Measurements from ENCODE around the gene SOX15. TPM values are rescaled to one million over a fixed set of nuclear protein-coding genes. Genes with fewer than 3 reads are reported as not detected.

SOX15 gene
- total and polyA plus RNA-seq, 2 of the 13 experiments (the other 11 are each of a cell fraction or from before 2014, with no cell fraction given) = 0.07 to 0.18 TPM

GRCh38 chr17:7579001-7579833 lies 10.7 kb downstream of the SOX15 start, which contains the start of gene CD68 (continued):
- TF ChIP-seq ZBTB40 (IDR thresholded peaks at IDR 0.05) (no peak), ZBTB40 (CRISPR knock-in tag; IDR thresholded peaks at IDR 0.05) (peak; percentile 77; the same call in 1 of the 2 replicates), ZNF574 (CRISPR knock-in tag; IDR thresholded peaks at IDR 0.05) (peak; percentile 77), ZNF580 (CRISPR knock-in tag; IDR thresholded peaks at IDR 0.05; ENCODE audit: borderline replicate concordance, low read depth) (no peak), ZNF616 (CRISPR knock-in tag; IDR thresholded peaks at IDR 0.05; ENCODE audit: low read depth) (0 out of 2 replicates have a peak, but pooled peaks have one; percentile 25), ZNF143 (CRISPR knock-in tag; IDR thresholded peaks at IDR 0.05) (peak; percentile 52), MXD1 (CRISPR knock-in tag; IDR thresholded peaks at IDR 0.05) (no peak; the same call in 1 of the 2 replicates), ZNF850 (CRISPR knock-in tag; conservative IDR thresholded peaks at IDR 0.05) (no peak; the same call in 1 of the 2 replicates), ZNF430 (CRISPR knock-in tag; IDR thresholded peaks at IDR 0.05) (peak; percentile 73; the same call in 1 of the 2 replicates), CENPT (CRISPR knock-in tag; IDR thresholded peaks at IDR 0.05; ENCODE audit: low read depth) (0 out of 2 replicates have a peak, but pooled peaks have one; percentile 56), REPIN1 (CRISPR knock-in tag; IDR thresholded peaks at IDR 0.05; ENCODE audit: borderline replicate concordance, low read depth) (peak; percentile 67)

Measured in HepG2 (cell line).